ENCODE data around the gene THSD4.
"Not testable (repeated sequence)": the region's sequence is repeated elsewhere in the genome, so short reads cannot be mapped to it uniquely, and the experiment has no call there.

Gene THSD4

DNA sequence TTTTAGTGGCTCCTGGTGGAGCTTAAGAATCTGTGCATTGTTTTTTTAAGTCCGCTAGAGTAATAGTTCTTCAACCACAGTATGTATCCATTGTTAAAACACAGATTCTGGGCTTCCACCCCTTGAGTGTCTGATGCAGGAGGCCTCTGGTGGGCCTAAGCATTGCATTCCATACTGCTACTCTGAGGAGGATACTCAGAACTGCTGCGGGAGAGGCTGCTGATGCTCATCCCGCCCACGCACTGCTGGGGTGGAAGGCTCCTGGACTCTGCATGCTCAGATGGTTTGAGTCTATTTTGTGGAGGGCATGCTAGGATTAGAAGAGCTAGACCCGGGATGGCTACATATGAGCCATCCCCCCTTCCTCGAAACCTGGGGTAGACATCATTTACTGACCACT, 74.4 kb downstream of the THSD4 start:
- no peak for DNase-seq (ENCODE audit: low spot score)

DNA sequence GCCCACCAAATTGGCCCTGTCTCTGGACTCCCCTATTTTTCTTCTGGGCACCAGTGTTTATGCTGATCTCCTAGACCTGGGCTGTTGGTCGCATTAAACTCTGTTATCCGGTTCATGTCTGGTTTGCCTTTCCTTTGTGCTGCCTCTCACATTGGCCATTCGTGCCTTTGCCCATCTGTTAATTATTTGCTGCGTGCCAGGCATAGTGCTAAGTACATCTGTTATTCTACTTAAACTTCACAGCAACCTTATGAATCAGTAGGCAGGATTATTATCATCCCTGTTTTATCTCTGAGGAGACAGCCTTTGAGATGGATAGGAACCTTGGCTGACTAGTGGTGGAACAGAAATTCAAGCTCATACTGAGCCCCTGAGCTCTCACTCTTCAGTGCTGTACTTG, 76.0 kb downstream of the THSD4 start:
- no peak for DNase-seq (ENCODE audit: low spot score)

DNA sequence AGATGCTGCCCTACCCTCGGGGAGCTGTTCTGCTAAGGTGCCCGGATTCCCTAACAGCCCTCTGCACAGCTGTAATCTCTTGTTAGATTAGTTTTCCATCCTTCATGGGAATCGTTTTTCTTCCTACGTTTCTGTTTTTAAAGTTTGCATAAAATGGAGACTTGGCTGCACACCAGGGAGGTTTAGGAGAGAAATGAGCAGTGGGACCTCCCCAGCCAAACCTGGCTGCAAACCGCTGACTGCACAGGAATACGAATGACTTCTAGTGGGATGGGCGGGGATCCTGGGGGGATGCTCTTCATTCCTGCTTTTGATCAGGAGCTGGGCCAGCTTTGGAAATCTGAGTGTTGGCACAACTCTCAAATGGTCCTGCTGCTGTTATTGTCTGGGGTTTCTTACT, 77.5 kb downstream of the THSD4 start:
- DNase-seq (ENCODE audit: low spot score), result no peak

DNA sequence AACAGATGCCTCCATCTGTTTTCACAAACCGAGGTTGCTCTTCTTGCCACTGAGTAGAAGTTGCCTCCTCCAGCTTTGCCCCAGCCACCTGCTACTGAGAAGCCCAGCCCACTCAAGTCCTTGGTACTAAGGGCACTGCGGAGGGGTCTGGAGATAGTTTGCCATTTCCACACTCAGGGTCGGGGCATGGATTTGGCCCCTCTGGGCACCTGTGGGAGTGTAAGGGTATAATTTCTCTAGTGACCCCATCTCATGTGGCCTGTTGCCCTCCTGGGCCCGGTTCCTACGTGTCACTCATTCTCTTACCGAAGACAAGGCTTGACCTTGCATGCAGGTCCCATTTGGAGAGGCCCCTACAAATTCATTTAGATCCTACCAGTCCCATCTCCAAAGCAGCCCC, 79.0 kb downstream of the THSD4 start:
- DNase-seq (ENCODE audit: low spot score), result no peak

DNA sequence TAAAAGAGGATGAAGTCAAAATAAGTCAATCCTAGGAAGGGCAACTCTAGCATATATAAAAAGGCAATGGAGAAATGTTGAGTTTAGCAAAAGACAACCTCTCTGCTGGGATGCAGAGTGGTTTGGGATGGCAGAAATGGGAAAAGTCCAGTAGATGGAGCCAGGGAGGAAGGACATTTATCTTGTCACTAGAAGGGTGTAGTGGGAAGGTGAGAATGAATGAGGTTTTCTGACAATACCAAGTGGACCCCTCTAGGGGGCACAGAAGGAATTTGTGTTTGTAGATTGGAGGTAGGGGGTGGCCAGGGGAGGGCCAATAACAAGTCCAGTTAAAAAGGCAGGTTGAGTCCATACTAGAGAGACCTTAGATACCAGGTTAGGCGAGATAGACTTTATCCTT, 80.0 kb downstream of the THSD4 start:
- peak; percentile 8 for DNase-seq (ENCODE audit: low spot score)

DNA sequence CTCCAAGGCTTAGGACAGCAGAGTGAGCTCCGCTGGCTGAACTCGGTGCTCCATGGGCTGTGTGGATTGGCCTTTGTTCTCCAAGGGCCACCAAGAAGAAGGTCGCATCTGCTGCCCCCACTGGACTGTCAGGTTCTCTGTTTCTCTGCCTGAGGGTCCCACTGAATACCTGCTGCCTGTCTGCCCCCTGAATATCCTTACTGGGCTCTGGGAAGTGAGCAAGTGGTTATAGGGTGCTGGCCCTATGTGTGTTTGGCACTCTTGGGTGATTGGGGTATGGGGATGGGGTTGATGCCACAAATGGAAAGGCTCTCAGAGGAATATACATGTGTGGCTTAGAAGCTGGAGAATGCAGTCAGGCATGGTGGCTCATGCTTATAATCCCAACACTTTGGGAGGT, 82.3 kb downstream of the THSD4 start:
- no peak for DNase-seq (ENCODE audit: low spot score)

DNA sequence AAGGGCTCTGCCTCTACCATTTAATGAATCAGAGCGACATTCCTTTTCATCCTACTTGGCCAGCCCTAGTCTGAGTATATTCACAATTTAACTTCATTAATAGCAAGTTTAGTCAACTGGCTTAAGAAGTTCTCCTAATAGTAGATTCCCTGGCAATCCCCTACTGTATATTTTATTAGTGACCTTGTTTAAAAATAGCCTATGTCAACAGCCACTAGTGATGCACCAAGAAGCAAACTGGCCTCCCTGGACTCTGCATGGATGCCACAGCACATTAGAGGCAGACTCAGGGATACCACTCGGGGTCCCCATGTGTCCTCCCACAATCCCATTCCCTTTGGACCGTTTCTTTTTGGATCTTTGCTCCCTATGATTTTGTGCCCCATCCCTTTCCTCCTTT, 83.6 kb downstream of the THSD4 start:
- no peak for DNase-seq (ENCODE audit: low spot score)

DNA sequence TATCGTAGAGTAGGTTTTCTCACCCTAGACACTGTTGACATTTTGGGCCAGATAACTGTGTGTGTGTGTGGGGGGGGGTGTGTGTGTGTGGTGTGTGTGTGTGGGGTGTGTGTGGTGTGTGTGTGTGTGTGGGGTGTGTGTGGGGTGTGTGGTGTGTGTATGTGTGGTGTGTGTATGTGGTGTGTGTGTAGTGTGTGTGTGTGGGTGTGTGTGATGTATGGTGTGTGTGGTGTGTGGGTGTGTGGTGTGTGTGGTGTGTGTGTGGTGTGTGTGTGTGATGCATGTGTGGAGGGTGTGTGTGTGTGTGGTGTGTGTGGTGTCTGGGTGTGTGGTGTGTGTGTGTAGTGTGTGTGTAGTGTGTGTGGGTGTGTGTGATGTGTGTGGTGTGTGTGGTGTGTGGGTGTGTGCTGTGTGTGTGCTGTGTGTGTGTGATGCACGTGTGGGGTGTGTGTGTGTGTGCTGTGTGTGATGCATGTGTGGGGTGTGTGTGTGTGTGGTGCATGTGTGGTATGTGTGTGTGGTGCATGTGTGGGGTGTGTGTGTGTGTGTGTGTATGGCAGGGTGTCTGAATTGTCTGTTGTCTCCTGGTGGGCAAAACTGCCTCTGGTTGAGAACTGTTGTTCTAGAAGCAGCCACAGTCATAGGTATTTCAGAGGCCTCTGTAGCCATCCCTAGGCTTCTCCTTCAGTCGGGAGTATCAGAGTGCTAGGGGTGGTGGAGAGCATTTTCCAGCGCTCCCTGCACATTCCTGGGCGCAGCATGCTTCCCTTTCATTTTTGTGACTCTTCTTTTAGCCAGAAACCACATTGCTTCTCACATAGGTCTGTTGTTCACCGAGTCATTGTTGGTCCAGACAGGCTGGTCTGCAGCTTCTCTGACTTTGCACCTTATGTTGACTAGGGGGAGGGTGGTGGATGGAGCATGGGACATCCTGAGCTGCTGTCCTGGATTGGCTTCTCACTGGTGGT, 84.4 kb downstream of the THSD4 start:
- peak; percentile 35 for DNase-seq (ENCODE audit: low spot score)

DNA sequence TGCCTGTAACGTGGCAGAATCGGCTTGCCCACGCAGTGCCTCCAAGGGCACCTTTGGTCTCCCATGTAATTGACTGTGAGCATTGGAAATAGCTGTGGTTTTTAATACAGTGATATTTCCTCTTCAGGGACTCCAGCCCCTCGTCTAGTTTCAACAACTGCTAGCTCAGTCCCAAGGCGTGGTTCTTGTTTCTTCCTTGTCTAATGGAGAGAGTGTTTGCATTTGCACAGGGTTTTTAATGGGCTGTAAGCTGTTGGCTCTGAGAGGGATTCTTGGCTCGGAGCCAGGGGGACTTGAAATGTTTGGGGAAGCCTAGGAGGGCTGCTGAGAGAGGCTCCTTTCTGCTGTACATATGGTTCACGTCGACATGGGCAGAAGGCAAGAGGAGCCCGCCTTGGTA, 86.2 kb downstream of the THSD4 start:
- DNase-seq (ENCODE audit: low spot score), result no peak

DNA sequence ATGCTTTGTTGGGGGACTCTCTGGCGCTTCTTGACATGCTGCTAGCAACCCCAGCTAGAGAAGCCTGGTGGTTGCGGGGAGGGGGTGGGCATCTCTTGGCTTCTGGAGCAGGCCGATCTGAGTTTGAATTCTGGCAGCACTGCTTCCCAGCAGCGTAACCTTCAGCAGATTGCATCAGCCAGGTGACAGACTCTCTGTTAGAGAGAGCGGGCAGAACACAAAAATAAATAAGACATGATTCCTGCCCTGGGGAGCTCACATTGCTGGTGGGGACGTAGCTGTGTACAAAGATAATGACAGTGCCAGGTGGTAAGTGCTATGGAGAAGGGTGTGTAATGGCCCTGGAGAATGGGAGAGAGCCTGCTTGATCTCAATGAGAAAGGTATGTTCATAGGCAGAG, 87.4 kb downstream of the THSD4 start:
- no peak for DNase-seq (ENCODE audit: low spot score)

DNA sequence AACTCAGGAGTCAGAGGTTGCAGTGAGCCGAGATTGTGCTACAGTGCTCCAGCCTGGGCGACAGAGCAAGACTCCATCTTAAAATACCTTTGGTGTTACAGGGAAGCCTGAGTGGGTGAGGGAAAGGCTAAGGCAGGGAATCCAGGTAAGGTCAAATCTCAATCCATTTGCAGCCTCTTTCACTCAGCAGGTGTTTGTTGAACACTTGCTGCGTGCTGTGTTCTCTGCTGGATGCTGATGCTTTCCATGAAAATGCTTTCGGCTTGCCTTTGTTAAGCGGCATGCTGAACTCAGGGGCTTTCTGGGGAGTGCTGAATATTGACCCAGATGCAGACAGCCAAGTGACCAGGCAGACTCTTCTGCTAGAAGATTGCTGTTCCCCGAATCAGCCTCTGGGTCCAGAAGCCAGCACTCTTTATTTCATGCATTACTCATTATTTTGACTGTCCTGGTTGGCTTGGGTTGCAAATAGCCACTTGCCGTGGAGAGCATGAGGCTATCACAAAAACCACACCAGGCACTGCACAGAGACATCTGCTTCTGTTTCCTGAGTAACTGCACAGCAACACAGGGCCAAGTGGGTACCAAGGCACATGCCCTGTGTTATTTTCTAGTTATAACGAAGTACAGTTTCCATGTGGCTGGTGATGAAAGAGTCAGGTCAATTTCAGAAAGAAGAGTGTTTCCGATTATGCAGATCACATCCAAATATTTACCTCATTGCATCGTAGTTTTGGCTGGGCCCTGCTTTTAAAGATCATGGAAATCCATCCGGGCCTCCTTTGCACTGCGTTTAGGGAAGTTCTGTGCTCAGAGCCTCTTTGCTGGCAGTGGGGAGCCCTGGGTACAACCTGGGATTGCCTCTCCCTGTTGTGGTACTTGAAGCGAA, 88.6 kb downstream of the THSD4 start:
- DNase-seq (ENCODE audit: low spot score), result no peak

DNA sequence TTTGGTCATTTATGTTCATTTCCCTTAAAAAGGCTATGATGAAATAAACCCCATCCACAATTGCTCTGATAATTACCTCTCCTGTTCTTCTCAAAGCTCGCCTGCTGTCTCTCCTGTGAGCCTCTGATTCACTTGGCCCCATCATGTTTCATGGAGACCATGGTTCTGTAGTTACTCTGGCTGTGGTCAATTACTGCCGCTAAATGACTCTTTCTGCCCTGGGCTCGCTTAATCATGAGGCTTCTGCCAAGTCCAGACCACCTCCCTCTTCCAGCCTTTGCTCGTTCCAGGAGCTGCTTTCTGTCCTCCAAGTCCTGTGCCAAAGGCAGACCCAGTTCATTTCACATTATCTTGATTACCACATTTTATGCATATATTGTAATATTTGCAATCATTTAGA, 91.9 kb downstream of the THSD4 start:
- no peak for DNase-seq (ENCODE audit: low spot score)

DNA sequence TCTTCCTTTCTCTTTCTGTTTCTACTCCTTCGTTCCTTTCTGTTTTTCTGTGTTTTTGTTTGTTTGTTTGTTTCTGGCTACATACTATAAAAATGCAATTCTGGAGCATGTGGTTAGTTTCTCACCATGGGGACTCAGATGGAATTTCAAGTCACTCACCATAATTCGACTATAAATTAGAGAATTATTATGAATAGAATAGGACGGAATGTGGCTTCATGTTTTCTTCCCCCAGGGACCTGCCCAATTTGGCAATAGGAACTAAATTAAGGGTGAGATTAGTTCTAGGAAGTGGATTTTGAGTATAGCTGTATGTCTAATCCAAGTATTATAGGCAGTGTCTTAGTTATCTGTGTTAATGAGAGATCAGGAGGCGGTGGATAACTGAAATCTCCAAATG, 96.9 kb downstream of the THSD4 start:
- DNase-seq (ENCODE audit: low spot score), result no peak

DNA sequence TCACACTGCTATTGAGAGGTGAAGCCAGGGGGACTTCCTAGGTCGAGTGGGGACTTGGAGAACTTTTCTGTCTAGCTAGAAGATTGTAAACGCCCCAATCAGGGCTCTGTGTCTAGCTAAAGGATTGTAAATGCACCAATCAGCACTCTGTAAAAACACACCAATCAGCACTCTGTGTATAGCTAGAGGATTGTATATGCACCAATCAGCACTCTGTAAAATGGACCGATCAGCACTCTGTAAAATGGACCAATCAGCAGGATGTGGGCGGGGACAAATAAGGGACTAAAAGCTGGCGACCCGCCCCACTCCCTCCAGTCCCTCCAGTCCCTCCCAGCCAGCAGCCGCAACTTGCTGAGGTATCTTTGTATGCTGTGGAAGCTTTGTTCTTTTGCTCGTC, 98.7 kb downstream of the THSD4 start:
- not testable (repeated sequence) for DNase-seq (ENCODE audit: low spot score)

DNA sequence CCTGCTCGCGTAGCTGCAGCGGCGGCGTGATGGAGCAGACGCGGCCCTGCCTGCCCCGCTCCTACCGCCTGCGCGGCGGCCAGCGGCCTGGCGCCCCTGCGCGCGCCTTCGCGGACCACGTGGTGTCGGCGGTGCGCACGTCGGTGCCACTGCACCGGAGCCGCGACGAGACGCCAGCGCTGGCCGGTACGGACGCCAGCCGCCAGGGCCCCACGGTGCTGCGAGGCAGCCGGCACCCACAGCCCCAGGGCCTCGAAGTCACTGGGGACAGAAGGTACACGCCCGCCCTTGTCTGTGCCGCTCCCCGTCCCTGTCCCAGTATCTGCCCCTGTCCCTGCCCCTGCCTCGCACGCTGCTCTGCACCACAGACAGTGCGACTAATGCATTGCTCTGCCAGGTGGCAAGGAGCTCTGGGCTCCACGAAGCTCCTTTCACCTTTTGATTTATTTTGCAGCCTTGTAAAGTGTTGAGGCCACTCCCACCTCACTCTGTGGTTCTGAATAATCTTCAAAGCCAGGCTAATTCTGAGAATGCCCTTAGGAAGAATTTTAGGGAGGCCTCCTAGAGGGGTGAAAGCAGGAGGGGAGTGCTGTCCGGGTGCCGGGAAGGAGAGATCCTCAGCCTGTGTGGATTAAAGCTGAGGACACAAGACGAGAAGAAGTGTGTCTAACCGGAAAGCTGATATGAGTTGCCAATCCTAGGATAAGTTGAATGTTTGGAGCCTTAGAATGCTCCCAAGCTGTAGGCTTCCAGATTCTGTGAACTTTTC, 100.0 kb downstream of the THSD4 start:
- no peak for DNase-seq (ENCODE audit: low spot score)

DNA sequence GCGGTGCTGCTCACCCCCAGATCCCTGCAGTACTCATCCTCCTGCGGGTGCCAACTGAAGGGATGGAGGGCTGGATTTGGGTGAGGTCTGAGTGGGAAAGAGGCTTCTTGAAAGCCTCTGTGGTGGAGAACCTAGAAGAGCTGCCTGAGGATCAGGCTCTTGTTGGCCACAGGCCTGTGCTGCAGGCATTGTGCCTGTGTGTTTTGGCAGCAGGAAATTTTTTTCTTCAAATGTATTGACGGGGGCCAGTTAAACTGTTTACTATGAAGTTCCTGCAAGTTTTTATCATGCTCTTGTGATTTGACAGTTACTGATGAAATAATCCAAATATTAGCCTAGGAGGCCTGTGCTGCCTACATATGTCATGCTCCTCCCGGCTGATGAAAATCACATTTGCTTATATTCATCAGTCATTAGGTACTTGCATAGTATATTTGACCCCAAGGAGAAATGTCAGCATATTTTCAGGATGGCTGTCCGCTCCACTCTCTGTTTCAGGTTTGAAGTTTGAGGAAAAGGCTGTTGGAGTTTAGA, 103.1 kb downstream of the THSD4 start:
- DNase-seq (ENCODE audit: low spot score), result no peak

DNA sequence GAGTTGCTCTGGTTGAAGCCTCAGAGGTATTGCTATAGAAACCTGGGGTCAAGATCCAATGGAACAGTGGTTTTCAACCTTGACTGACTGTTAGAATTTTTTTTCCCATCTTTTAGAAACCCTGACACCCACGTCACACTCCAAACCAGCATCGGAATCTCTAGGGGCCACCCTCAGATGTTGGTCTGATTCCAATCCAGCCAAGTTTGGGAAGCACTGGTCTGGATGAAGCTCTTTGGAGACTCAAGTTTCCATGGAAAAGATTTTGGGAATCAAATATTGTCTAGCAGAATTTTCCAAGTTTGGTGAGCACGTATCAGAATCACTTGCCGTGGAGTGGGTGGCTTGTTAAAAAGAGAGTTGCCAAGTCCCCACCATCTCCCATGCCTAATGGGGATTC, 103.8 kb downstream of the THSD4 start:
- no peak for DNase-seq (ENCODE audit: low spot score)

DNA sequence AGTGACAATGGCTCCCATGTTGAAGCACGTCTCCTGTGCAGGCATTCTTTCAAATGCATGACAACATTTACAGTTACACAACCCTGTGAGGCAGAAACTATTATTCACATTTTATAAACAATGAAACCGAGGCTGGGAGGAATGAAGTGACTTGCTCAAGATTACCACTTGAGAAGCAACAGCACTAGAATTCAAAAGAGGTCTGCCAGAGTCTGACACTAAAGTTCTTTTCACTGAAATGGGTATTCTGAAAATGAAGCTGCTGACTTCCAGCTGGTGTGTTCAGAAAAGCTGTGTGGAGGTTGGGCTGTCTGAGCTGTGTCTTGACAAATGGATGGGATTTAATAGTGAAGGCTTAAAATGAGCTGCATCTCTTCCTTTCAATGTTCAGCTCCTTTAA, 104.4 kb downstream of the THSD4 start:
- no peak for DNase-seq (ENCODE audit: low spot score)

DNA sequence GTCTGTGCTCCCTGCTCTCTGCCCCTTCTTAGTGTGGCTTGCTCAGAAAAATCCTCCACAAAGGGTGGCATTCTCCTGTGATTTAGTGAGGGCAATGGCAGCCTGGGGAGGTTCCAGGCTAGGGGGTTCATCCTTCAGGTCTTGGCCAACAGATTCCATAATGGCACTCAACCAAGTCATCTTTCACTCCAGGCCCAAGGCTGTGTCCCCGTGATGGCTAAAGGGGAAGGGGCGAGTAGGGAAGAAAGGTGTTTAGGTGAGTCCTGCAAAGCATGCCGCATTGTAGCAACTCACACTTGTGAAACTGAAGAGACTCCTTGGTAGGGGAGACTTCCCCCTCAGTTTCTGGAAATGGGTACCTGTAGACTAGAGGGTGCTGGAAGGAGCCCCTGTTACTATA, 105.6 kb downstream of the THSD4 start:
- DNase-seq (ENCODE audit: low spot score), result no peak

DNA sequence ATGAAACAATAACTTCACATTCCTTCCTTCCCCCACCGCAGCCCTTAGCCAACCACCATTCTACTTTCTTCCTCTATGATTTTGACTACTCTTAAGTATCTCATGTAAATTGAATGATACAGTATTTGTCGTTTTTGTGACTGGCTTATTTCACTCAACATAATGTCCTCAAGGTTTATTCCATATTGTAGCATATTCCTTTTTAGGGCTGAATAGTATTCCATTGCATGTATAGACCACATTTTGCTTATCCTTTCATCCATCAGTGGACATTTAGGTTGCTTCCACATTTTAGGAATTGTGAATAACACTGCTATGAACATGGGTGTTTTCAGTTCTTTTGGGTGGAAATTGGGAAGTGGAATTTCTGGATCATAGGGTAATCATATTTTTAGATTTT, 106.1 kb downstream of the THSD4 start:
- no peak for DNase-seq (ENCODE audit: low spot score)

DNA sequence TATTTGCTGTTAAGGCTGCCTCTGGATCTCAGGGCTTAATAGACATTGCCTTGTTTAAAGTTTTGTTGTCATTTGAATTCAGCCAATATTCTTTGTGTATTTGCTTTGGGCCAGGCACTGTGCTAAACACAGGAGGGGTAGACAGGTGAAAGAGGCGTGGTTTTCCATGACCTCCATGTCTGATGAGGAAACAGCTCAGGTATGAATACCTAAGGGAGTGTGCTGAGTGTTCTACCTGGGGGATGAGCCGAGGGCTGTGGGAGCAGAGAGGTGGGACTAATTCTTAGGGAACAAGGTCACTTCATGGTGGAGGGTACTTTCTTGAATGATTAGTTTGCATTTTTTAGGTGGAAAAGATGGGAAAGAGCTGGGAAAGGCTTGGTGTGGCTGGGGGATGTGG, 108.2 kb downstream of the THSD4 start:
- peak; percentile 19 for DNase-seq (ENCODE audit: low spot score)

DNA sequence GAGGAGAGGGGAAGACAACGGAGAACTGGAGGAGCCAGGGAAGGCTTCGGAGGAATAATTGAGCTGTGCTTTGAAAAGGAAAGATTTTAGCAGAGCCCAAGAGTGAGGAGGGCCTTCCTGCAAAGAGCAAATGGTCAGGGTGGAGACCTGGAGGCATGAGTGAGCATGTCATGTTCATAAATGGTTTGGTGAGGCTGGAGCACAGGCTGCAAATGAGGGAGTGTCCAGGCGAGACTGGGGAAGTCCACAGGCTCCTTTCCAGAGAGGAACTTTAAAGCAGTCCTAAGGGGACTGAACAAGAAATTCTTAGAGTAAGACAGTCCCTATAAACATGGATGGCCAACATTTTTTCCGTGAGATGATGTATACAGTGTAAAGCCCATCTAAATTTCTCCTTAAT, 108.8 kb downstream of the THSD4 start:
- no peak for DNase-seq (ENCODE audit: low spot score)
